Activated CD4-positive, CD25-positive, alpha-beta regulatory T cell treated with anti-CD3 and anti-CD28 coated beads, Interleukin-2, amount 50 U/mL, for 72 hours (primary cell): ENCODE data around the gene AK8.

ENCODE experiments used
- DNase-seq: peaks from one replicate; pipeline ENCODE4 v3.0.0; 2021

The AK8 gene

DNA sequence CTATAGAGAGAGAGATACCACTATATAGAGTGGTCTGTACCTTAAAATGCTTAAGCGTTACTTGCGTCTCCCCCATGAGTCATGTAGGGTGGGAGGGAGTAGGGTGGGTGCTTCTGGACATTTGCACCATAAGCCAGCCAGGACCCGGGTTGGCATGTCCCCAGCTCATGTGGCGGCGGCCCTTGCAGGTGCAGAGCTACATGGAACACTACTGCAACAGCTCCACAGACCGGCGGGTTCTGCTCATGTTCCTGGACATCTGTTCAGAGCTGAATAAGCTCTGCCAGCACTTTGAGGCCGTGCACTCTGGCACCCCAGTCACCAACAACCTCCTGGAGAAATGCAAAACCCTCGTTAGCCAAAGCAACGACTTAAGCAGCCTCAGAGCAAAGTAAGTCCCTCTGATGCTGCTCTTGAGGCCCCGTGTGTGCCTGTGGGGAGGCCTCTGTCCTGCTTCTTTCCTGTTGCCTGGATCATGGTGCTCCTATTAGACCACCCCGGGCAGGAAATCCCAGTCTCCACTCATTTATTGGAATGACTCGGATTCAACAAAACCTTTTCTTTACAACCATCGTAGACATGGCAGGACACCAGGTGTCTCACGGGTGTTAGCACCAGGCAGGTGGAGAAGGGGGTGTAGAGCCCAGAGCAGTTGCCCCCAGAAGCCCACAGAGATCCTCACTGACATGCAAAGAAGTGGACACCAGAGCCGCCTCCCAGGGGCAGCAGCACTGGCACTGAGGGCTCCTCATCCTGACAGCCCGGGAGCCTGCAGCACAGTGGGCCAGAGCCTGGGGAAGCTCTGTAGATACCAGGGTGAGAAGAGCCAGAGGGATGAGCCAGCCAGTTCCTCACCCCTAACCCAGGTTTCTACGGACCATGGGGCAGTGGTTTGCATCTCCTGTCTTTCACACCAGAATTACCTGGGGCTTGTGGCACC is 9.4 kb upstream of the AK8 start:
- DNase-seq = no peak

DNA sequence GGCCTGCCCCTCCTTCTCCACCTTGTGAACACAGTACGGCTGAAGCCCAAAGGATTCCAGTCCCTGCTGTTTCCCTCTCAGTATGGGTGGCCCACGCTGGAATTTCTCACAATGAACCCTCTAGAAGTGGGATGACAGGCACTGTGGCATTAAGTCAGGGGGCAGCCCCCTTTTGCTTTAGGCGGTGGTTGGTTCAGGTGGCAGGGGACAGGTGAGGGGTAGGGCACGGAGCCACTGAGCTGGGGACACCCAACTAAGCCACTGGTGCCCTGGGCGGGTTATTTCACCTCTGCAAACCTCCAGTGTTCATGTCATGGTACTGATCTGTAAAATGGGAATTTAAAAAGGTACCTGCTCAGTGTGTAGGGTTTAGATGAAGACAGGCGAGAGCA is 8.2 kb upstream of the AK8 start:
- DNase-seq = no peak

DNA sequence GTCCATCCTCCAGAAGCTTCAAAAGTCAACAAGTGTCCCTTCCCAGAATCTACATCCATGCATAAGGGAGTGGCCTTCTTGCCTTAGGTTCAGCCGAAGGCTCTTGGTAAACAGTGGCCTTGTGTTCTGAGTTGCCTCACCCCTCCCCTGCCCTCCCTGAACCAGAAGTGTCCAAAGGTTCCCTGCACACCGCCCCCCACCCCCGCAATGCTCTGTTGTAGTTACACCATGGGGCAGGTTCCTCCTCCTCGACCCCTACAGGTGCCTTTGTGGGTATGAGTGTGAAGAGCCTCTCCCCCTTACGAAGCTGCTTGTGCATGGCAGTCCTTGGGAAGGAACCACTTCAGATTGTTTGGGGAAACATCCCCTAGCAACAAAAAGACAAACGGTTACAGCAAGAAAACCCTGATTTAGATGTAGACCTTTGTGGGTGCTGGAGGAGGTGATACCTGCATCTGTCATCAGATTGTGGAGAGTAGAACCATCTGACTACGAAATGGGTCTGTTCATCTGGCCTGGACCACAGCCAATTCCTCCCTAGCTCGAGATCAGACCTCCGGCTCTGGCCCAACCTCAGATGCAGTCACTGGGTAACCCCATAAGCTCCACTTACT is 7.7 kb upstream of the AK8 start:
- no peak for DNase-seq

DNA sequence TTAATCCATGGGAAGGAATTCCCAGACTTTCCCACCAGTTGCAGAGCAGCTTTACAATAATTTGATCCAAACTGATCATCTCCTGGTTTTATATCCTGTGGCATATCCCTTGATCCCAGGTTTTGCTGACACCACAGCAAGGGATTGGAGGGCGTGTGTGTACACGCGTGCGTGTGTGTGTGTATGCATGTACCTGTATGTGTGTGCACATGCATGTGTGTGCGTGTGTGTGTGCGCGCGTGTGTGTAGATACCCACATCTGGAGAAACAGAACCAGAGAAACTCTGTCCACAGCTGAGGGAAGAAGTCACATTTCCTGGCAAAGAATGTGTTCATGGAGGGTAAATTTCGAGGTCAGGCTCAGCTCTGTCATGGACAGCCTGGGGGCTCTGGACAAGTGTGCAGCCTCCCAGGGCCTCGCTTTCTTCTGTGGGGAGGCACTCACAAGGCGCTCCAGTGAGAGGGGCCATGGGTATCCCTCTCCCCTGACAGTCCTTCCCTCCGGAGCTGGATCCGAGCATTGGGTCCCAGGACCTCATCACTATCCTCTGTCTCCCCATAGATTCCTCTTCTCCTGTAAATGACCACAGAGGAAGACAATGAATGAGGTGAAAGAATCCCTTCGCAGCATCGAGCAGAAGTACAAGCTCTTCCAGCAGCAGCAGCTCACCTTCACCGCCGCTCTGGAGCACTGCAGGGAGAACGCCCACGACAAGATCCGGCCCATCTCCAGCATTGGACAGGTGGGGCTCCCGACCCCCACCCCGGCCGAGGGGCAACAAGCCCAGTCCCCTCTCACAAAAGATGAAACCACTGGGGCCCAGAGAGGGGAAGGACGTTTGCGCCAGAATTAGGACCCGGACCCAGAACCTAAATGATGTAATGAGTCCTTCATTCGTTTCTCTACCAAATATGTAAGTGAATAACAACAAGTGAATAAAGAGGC is 5.5 kb upstream of the AK8 start:
- no peak for DNase-seq

DNA sequence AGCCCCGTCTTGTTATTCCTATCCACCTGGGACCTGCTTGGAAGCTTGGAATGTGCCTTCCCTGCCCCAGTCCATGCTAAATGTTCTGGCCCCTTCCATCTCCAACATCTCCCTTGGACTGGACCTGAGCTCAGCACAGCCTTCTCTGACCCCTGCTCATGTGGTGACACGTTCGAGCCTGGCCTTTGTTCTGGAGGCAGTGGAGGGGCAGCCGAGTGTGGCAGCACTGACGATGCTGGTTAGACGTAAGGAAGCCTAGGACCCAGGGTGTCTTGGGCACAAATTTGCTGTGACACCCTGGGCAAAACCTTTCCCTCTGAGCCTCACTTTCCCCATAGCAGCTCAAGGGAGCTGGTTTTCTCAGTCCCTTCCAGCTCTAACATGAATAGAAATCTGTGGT is 4.5 kb upstream of the AK8 start:
- no peak for DNase-seq

DNA sequence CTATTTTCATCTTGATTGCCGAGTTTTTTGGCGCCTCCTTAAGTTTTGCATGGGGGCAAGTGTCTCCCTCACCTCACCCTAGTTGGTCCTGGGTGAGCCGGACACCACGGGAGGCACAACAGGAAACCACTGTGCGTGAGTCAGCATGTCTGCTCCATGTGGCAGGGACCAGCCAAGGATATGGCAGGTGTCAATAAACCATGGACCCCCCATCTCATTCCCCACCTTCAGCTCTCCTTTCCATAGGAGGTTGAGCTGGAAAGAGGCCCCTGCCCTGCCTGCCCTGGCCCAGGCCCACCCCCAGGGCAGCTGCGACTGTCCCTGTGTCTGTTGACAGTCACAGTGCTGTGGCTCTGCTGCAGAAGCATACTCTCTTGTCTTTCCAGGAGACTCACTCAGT is 3.7 kb upstream of the AK8 start:
- DNase-seq = no peak

DNA sequence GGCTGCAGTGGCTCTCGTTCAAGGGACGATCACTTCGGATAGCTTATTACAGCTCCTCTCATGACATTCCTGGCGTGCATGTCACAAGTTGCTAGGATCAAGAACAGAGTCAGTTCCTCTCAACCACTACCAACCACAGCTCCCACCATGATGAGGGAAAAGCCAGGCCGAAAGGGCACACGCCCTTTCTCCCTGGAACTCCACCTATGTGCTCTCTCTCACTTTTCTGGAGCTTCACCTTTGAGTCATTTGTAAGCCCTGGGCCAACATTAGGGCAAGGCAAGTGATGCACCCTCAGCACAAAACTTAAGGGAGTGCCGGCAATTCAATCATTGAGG is 2.2 kb upstream of the AK8 start:
- no peak for DNase-seq

DNA sequence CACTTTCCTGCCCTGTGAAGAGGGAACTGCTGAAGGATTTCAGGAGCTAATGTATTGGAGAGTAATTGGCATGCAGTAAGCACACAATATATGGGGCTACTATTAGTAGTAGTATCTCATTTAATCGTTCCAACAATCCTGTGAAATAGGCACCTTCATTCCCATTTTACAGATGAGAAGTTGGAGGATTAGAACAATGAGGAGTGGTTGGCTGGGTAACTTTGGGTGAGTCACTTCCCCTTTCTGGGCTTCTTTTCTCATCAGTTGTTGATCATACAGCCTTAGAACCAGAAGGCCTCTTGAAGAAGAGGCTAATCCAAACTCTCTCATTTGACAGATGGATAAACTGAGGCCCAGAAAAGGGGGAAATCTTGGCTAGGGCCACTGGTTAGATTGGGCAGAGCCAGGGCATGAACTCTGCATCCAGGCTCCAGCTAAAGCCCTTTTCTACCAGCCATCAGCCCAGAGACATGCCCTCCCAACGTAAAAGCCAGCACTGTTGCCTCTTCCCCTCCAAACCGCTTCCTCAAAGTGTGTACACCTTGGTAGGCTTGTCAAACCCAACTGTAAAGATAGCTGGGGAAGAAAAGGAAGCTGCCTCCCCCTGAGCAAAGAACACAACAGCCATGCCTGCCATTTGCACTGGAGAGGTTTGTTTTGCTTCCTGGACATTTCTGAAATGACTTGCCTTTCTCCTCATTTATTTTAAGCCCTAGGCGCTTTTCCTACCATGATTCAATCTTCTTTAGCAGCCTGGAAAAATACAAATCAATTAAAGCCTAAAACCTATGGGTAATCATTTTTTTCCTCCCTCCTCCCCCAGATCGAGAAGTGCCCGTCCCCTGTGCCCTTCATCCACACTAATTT is 1.6 kb upstream of the AK8 start:
- no peak for DNase-seq

DNA sequence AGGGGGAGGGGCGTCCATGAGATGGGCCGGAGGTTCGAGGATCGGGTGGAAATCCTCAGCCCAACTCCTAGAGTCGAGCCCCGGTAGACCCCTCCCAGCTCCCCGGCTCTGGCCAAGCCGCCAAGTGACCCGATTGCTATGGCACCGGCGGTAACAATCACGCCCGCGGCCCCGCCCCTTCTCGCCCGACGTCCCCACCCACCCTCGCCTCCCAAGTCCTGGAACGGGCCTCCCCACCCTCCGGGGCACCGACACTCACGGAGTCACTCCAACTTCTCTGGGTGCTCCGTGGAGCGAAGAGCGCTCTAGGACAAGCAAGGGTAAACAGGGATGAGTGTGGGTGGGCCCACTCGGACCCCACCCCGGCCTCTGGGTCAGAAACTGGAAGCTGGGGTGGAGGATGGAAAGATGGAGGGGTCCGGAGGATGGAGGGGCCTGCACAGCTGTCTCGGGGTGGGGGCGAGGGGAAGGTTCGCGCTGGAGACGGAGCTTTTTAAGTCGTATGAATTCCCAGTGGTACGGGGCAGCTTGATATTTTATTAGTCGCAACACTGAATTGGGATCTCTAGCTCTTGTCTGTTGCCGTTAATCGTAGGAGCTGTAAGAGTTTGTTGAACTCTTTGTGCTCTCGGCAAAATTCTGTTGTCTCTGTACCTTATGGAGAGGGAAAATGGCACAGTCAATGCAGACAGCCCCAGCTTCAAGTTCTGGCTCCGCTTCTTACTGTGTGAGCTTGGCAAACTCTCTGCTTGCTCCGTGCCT is 792 bp upstream of the AK8 start, which contains the start of gene SPACA9:
Gene SPACA9, plus strand, starts transcription at position 204 of the 762 bp plus-strand sequence. CDS start 5,050 bp downstream, outside the sequence.
- DNase-seq = peak; percentile 36

DNA sequence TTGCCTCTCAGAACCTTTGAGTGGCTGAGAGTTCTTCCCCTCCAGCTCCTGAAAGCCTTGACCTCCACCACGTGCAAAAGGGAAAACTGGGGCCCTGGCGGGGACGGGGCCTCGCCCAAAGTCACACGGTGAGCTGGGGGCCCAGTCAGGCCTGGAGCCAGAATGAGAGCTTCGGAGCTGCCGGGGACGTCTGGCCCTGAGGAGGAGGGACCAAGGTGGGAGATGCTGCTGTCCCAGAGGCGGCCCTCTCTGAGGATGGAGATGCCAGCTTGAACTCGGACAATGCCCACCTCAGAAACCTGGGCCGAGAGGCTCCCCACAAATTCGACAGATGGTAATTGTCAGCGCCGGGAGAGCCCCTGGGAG is 643 bp downstream of the AK8 start:
- DNase-seq = no peak

DNA sequence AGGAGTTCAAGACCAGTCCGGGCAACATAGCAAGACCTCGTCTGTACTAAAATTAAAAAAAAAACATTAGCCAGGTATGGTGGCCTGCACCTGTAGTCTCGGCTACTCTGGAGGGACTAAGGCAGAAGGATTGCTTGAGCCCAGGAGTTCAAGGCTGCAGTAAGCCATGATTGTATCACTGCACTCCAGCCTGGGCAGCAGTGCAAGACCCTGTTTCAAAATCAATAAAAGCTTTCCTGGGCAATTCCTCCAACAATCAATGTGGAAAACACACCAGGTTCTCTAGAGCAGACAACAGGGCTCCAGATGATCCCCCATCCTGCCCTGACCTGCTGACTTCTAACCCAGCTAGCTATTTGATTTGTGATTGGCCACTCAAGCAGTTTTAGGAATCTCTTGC is 1.2 kb downstream of the AK8 start:
- no peak for DNase-seq

DNA sequence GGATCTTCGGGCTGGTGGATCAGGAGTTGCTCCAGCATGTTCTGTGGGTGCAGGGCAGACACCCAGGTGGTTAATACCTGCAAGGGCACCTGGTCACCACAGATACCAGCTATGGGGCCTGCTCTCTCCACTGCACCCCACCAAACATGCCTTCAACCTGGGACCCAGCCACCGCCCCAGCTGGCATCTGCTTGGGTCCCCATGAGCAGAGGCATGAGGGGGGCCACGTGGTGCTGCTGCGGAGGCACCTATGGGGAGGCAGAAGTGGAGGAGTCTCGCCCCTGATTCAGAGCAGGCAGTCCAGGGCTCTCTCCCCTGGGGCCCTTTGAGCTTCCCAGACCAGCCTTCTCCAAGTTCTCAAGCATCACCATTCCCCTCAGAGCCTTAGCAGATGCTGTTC is 2.9 kb downstream of the AK8 start:
- DNase-seq = no peak

DNA sequence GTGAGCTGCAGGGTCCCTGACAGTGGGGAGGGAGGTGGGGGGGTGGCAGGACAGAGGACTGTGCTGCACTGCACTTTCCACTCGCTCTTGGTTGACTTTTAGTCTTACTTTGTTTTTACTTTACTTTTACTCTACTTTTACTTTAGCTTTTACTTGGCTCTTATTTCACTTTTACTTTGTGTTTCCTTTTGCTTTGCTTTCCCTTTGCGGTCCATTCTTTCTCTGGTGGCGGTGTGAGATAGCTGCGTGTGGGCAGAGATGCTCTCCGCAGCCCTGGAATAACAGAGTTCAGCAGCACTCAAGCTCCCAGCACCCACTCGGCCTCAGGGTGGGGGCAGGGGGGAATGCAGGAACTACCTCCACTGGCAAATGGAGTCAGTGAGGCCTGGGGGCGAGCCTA is 4.7 kb downstream of the AK8 start:
- no peak for DNase-seq

DNA sequence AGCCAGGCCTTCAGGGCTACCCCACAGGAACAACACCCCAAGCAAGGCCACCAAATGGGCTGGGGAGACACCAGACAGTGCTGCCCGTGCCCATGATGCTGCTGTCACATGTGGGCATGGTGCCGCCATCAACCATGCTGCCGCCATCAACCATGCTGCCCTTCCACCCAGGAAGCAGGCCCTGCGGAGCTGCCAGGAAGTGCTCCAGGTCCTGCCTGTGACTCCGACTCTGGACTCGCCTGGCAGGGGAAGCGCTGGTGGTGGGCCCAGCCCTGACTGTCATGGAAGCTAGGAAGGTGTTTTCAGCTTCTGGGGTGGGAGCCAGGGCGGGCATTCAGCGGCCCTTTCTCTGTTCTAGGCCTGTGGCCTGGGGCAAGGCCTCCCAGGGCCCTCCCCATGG is 8.8 kb downstream of the AK8 start:
- DNase-seq = no peak

DNA sequence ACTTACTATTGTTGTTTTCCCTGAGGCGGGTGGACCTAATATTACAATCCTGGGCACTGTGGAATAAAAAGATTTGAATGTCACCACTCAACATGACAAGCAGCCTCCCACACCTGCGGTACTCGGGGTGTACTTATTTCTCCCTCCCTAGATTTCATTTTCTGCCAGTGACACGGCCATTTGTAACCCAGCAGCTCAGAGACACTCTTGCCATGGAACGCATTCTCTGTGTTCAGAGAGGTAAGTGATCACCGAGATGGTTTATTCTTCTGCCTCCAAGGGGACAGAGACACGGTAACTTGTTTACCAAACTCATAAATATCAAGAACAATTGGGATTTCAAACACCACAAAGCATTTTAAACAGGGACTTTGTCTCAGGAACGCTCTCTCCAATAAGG is 11.2 kb downstream of the AK8 start:
- DNase-seq = no peak

DNA sequence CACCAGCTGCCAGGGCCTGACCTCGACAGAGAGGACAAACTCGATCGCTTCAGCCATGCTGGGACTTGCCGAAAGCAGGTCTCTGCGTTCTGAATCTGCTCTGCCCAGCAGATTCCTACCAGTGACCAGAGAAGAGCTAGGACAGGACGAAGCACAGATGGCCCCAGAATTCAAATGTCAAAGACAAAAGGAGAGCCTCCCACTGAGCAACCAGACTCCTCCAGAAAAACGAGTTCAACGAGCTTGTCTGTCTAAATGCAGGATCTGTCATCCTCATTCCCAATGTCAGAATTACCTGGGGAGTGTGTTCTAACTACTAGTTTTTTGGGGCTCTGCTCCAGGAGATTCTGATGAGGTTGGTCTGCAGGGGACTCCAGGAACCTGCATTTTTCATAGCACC is 13.4 kb downstream of the AK8 start:
- no peak for DNase-seq

DNA sequence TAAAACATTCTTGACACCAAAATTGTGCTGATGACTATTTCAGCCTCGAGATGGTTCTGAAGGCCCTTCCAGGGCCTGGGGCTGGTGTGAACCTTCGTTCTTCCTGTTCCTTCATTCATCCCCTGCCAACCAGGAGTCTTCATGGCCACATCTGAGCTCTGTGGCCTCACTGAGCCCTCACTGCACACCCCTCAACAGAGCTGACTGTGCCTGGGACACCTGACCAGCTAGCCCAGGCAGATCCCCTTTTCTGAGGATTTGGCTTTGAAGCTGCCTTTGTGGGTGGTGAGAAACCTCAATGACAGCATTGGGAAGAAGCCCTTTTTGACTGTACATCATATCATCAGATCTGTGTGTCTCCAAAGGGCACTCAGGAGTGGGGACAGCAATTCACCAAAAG is 13.8 kb downstream of the AK8 start:
- DNase-seq = no peak

DNA sequence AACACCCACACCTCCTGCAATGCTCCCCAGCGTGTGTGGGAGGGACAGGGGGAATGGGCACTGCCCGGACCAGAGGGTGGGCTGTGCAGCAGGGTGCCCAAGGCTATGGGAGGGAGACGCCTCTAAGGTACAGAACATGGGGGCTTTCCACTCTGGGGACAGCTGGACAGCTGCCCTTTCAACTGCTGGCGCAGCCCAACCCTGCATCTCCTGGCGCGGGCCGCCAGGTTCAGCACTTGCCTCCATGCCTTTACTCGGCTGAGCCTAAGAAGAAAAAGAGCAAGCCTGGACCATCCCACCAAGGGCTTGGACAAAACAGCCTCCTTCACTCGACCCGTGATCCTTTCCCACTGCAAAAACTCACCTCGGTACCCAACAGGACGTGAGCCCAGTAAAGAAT is 15.0 kb downstream of the AK8 start:
- DNase-seq = no peak

DNA sequence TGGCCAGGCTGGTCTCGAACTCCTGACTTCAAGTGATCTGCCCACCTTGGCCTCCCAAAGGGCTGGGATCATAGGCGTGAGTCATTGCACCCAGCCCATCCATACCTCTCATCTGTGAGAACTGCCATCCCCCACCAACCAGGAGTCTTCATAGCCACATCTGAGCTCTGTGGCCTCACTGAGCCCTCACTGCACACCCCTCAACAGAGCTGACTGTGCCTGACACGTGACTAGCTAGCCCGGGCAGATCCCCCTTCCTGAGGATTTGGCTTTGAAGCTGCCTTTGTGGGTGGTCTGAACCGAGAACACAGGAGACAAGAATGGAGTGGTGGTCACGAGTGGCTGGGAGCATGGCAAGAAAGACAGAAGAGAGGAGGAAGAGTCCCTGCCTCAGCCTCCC is 15.6 kb downstream of the AK8 start:
- no peak for DNase-seq

DNA sequence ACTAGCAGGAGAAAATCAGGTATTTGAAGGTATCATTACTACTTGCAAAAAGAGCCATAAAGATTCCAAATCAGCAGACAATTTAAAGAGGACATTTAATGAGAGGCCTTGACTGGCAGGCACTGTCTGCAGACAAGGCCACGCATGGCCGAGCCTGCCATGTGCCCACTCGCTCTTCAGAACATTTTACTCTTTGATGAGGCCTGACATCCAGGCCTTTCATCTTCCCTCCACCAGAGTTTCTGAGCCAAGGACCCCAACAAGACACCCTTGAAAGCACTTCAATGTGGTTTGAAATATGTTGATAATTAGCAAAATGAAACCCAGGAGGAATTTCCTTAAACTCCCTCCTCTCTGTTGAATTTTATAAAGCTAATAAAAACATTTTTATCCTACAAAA is 16.4 kb downstream of the AK8 start:
- no peak for DNase-seq

DNA sequence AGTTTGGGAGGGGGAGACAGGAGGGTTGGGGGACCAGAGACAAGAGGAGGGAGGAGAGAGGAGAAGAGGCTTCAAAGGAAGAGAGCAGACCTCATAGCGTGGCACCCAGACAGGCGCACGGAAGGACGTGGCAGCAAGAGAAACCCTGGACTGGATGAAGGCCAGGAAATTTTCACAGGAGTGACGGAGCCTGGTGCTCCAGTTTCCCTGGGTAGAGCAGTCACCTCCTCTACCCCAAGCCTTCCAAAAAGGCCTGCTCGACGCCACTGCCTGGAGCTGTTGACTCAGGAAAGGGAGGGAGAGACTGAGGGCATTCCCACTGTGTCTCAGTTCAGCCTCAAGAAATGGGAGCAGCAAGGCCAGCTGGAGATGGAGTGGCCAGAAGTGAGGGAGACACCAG is 19.3 kb downstream of the AK8 start:
- no peak for DNase-seq
